NT2/D1 (cell line): Measurements from ENCODE around the gene SRP54.

Source experiments
- SUZ12 ChIP-seq: IDR thresholded peaks from 2 replicates; pipeline ENCODE4 v1.6.1; 2011; ENCODE audit not compliant: insufficient read length, insufficient read depth; ENCODE audit errors: extremely low read depth
- YY1 ChIP-seq: IDR thresholded peaks from 2 replicates; pipeline ENCODE4 v1.6.1; 2011; ENCODE audit not compliant: insufficient read length, insufficient read depth
- ZNF274 ChIP-seq: IDR thresholded peaks from 2 replicates; pipeline ENCODE4 v1.6.1; 2011; ENCODE audit warnings: mild to moderate bottlenecking, low read depth, low read length

- TF ChIP-seq YY1 (no peak), ZNF274 (no peak), SUZ12 (no peak)
Measured at GRCh38 chr14:34935488-34935887, 47.3 kb upstream of the SRP54 start.
